Smooth muscle cell (in vitro differentiated cells): Measurements from ENCODE around the gene CERS5. TPM values are rescaled to one million over a fixed set of nuclear protein-coding genes. Genes with fewer than 3 reads are reported as not detected.

Experiments
- DNase-seq: peaks from one replicate; lab custom pipeline; 2025; ENCODE audit not compliant: unreplicated experiment; lab: John Stamatoyannopoulos, UW
- H2AFZ ChIP-seq: fragments of 200-600 bp; sonication (generic); 2 replicates; pipeline ENCODE4 v1.6.0; 2016; ENCODE audit warnings: antibody characterized with exemption, low read depth, mild to moderate bottlenecking
- H3F3A ChIP-seq: fragments of 200-600 bp; sonication (generic); 2 replicates; pipeline ENCODE4 v1.6.0; 2017; ENCODE audit warnings: antibody characterized with exemption, low read depth
- H3K27ac ChIP-seq: fragments of 200-600 bp; sonication (generic); 2 replicates; pipeline ENCODE4 v1.5.1; 2016; ENCODE audit warnings: low read depth, mild to moderate bottlenecking
- H3K27me3 ChIP-seq: fragments of 200-600 bp; sonication (generic); 2 replicates; pipeline ENCODE4 v1.6.1; 2016; ENCODE audit warnings: low read depth, mild to moderate bottlenecking
- H3K36me3 ChIP-seq: fragments of 200-600 bp; sonication (generic); 2 replicates; pipeline ENCODE4 v1.5.1; 2016; ENCODE audit warnings: low read depth
- H3K4me1 ChIP-seq: fragments of 200-600 bp; sonication (generic); 2 replicates; pipeline ENCODE4 v1.5.1; 2016; ENCODE audit warnings: low read depth
- H3K4me2 ChIP-seq: fragments of 200-600 bp; sonication (generic); 2 replicates; pipeline ENCODE4 v1.6.0; 2016; ENCODE audit warnings: mild to moderate bottlenecking
- H3K4me3 ChIP-seq: fragments of 200-600 bp; sonication (generic); 2 replicates; pipeline ENCODE4 v1.5.1; 2016; ENCODE audit warnings: mild to moderate bottlenecking
- H3K79me2 ChIP-seq: fragments of 200-600 bp; sonication (generic); 2 replicates; pipeline ENCODE4 v1.6.0; 2016; ENCODE audit warnings: low read depth, mild to moderate bottlenecking
- H3K9ac ChIP-seq: fragments of 200-600 bp; sonication (generic); 2 replicates; pipeline ENCODE4 v1.6.0; 2016; ENCODE audit warnings: low read depth
- H3K9me3 ChIP-seq: fragments of 200-600 bp; sonication (generic); replicated peaks from 2 replicates; pipeline ENCODE4 v1.5.1; 2016; ENCODE audit warnings: low read depth
- H4K20me1 ChIP-seq: fragments of 200-600 bp; sonication (generic); 2 replicates; pipeline ENCODE4 v1.6.0; 2016; ENCODE audit warnings: low read depth
- CTCF ChIP-seq: fragments of 200-600 bp; sonication (generic); IDR thresholded peaks from 2 replicates; pipeline ENCODE4 v1.5.1; 2017; ENCODE audit warnings: borderline replicate concordance, mild to moderate bottlenecking, antibody characterized with exemption; ENCODE audit not compliant: insufficient read depth, poor library complexity, severe bottlenecking
- WGBS: methylation state at CpG from one replicate; pipeline ENCODE4 v1.1.7; 2016; ENCODE audit warnings: low lambda C conversion rate; 5-methylcytosine and 5-hydroxymethylcytosine counted together
- polyA plus RNA-seq: library from polyadenylated mRNA; unstranded; fragments of >200 nt; fragmentation: Nextera tagmentation; extraction: Ambion mirVana; gene quantifications from 2 replicates; pipeline ENCODE4 v1.2.1, GENCODE V29; 2016
- total RNA-seq: library from RNA; depleted of rRNA; stranded (reverse); fragments of >200 nt; gene quantifications from 2 replicates; pipeline ENCODE4 v1.2.3, GENCODE V29; 2014

The CERS5 gene
- total and polyA plus RNA-seq, 2 experiments from 2014 or later: 53.5 to 102 TPM

DNA sequence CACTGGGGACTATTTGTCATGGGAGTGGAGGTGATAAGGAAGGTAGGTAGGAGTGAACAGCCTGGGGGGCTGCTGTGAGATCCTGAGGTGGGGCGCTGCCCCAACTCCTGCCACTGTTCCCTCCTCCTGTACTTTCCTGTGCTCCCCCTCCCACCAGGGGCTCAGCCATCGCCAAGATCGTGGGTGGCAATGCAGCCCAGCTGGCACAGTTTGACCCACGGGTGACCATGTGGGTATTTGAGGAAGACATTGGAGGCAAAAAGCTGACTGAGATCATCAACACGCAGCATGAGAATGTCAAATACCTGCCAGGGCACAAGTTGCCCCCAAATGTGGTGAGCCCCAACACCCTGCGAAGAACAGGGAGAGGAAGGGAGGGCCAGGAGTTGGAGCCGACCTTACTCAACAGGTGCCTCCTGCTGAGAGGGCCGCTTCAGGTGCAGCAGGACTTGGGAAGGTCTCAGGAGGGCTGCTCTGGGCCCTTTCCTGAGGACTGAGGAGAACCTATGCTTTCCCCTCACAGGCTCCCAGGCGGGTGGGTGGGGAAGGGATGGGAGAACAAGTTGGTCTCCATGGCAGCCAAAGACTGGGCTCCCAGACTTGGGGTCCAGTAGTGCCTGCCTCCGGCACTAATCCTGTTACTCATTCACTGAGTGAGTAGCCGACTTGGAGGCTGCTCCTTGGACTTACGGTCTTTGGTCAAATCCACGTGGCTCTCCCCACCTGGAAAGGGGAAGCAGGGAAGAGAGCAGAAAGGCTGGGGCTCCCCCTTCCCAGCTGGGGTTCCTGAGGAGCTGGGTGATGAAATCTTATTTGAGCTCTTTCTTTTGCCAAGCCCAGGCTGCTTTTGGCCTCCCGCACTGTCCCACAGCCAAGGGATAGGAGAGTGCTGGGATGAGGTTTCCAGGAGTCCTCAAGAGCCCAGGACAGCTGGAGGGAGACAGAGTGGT is 62.5 kb downstream of the CERS5 start:
- H3F3A ChIP-seq: peaks cover 6% of the 10 kb centered on the region
- no peaks in the 10 kb centered on the region for H3K4me1 ChIP-seq
- no peak for DNase-seq
- H3K79me2 ChIP-seq: no peaks in the 10 kb centered on the region
- H3K9ac ChIP-seq: no peak overlapping the region
- H2AFZ ChIP-seq: no peak overlapping the region
- no peak overlapping the region for H3K4me3 ChIP-seq
- H3K9me3 ChIP-seq: no peaks in the 10 kb centered on the region
- WGBS: 93% methylated on average over 14 of the region's 14 CpGs
- H4K20me1 ChIP-seq: no peaks in the 10 kb centered on the region
- H3K4me2 ChIP-seq: no peak overlapping the region
- no peak overlapping the region for H3K27ac ChIP-seq
- no peak for TF ChIP-seq CTCF
- no peaks in the 10 kb centered on the region for H3K27me3 ChIP-seq
- H3K36me3 ChIP-seq: no peaks in the 10 kb centered on the region

DNA sequence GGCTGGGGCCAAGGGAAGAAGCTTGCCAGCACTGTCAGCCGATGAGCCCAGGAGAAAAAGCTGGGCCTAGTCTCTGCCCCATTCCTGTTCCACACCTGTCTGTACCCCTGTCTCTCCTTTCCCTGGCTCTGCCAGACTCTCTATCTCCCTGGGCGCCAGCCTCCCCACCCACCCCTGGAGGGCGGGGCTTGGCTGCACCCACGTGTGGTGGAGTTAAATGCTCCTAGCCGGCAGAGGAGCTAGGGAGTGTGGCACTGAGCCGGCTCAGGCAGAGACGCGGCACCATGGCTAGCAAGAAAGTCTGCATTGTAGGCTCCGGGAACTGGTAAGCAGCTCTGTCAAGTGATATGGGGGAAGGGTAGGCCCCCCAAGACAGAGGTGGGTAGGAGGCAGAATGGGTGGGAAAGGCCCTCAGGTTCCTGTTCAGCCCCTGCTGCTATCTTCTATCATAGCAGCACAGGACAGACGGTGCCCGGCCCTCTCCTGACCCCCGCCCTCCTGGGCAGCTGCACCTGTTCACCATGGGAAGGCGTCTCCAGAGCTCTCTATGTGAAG is 63.3 kb downstream of the CERS5 start, which contains the start of gene GPD1:
Gene GPD1, plus strand, starts transcription at position 242 of the 555 bp plus-strand sequence. Its CDS starts 43 bp downstream, at position 285.
- H3K79me2 ChIP-seq: no peaks in the 10 kb centered on the region
- no peak within 1 kb of the TSS for H3K4me3 ChIP-seq
- no peak within 1 kb of the TSS for H3K27ac ChIP-seq
- H2AFZ ChIP-seq: no peak within 1 kb of the TSS
- no peaks in the 10 kb centered on the region for H3K27me3 ChIP-seq
- no peaks in the 10 kb centered on the region for H3K4me1 ChIP-seq
- no peaks in the 10 kb centered on the region for H4K20me1 ChIP-seq
- no peak for DNase-seq
- no peak for TF ChIP-seq CTCF
- peak within 1 kb of the TSS; percentile 25 for H3K4me2 ChIP-seq
- H3F3A ChIP-seq: peaks cover 9% of the 10 kb centered on the region
- H3K9me3 ChIP-seq: no peaks in the 10 kb centered on the region
- H3K9ac ChIP-seq: no peak within 1 kb of the TSS
- no peaks in the 10 kb centered on the region for H3K36me3 ChIP-seq
- WGBS: 52% methylated on average over 13 of the region's 13 CpGs

GRCh38 chr12:50103351-50103750 is 63.8 kb downstream of the CERS5 start:
- Histone ChIP-seq H3K36me3 (peaks cover 3% of the 10 kb centered on the region), H3K4me3 (no peak overlapping the region), H3K27me3 (no peaks in the 10 kb centered on the region), H4K20me1 (no peaks in the 10 kb centered on the region), H3F3A (peaks cover 14% of the 10 kb centered on the region), H3K4me2 (no peak overlapping the region), H3K27ac (no peak overlapping the region), H3K9me3 (no peaks in the 10 kb centered on the region), H3K9ac (no peak overlapping the region), H2AFZ (no peak overlapping the region), H3K79me2 (no peaks in the 10 kb centered on the region), H3K4me1 (no peaks in the 10 kb centered on the region)
- DNase-seq: no peak
- TF ChIP-seq CTCF: no peak
- 100% methylated on average over 2 of the region's 2 CpGs for WGBS
